H1 (cell line): Measurements from ENCODE around the gene CD276. TPM values are rescaled to one million over a fixed set of nuclear protein-coding genes. Genes with fewer than 3 reads are reported as not detected.

Source experiments
- CTCF ChIA-PET: fragments of 300-600 bp; sonication (Branson Sonifier 250); formaldehyde crosslinking; loops from one replicate; lab custom pipeline; 2021; ENCODE audit not compliant: partially characterized antibody; lab: Charles Lee
- POLR2A ChIA-PET: fragments of 300-600 bp; sonication (Branson Sonifier 250); formaldehyde crosslinking; loops from one replicate; lab custom pipeline; 2021; ENCODE audit warnings: inconsistent platforms; ENCODE audit not compliant: partially characterized antibody; lab: Charles Lee
- DNase-seq, 2 experiments: peaks; one replicate each; pipeline versions ENCODE4 v3.0.0 to v3.0.0-alpha.2; 2010 to 2022; ENCODE audit warnings: low spot score in 2 of 2, low read depth in 1 of 2, mixed read lengths in 1 of 2
- FAIRE-seq: peaks from 2 replicates; lab custom pipeline; 2011; peaks lifted over from hg19 to GRCh38; lab: Jason Lieb, UNC
- H2AFZ ChIP-seq: 2 replicates; pipeline ENCODE4 v1.8.1; 2012; ENCODE audit warnings: low read length, inconsistent platforms
- H2AK5ac ChIP-seq: 2 replicates; pipeline ENCODE4 v1.6.1; 2013; ENCODE audit warnings: low read depth, low read length
- H2BK120ac ChIP-seq: replicated peaks from 2 replicates; pipeline ENCODE3; 2013; ENCODE audit warnings: low read depth, low read length, inconsistent platforms
- H2BK12ac ChIP-seq: 2 replicates; pipeline ENCODE4 v1.6.1; 2013; ENCODE audit warnings: low read depth, low read length
- H2BK15ac ChIP-seq: 2 replicates; pipeline ENCODE4 v1.6.1; 2013; ENCODE audit warnings: low read length
- H2BK20ac ChIP-seq: 2 replicates; pipeline ENCODE4 v1.6.1; 2013; ENCODE audit warnings: low read length
- H2BK5ac ChIP-seq: 2 replicates; pipeline ENCODE4 v1.6.1; 2013; ENCODE audit warnings: low read depth, low read length
- H3K14ac ChIP-seq: 2 replicates; pipeline ENCODE4 v1.6.1; 2013; ENCODE audit warnings: inconsistent platforms; ENCODE audit not compliant: insufficient read length
- H3K18ac ChIP-seq: 2 replicates; pipeline ENCODE4 v1.6.1; 2013; ENCODE audit warnings: low read length; ENCODE audit errors: extremely low read depth
- H3K23ac ChIP-seq: 2 replicates; pipeline ENCODE4 v1.6.1; 2013; ENCODE audit warnings: inconsistent platforms; ENCODE audit not compliant: insufficient read length
- H3K23me2 ChIP-seq: 2 replicates; pipeline ENCODE4 v1.6.1; 2013; ENCODE audit warnings: low read depth, low read length
- H3K27ac ChIP-seq: 2 replicates; pipeline ENCODE4 v1.6.1; 2011; ENCODE audit warnings: low read depth, low read length, inconsistent platforms
- H3K27me3 ChIP-seq, 4 experiments: replicated peaks in 1 of 4; 1 replicate in 1 of 4; 2 replicates in 3 of 4; pipeline versions ENCODE4 v1.6.1 to v1.8.1; 2011 to 2013; ENCODE audit warnings: low read length in 3 of 4, mild to moderate bottlenecking in 3 of 4, inconsistent platforms in 2 of 4, mixed read lengths in 2 of 4, moderate library complexity in 1 of 4; ENCODE audit not compliant: control insufficient read depth in 3 of 4, insufficient read depth in 3 of 4; ENCODE audit errors: extremely low read depth in 1 of 4
- H3K36me3 ChIP-seq, 4 experiments: 2 replicates each; pipeline versions ENCODE4 v1.6.1 to v1.8.1; 2011 to 2013; ENCODE audit warnings: mild to moderate bottlenecking in 4 of 4, low read length in 3 of 4, moderate library complexity in 2 of 4, control low read depth in 1 of 4, inconsistent platforms in 1 of 4; ENCODE audit not compliant: insufficient read depth in 4 of 4, control insufficient read depth in 2 of 4
- H3K4ac ChIP-seq: replicated peaks from 2 replicates; pipeline ENCODE3; 2013; ENCODE audit warnings: low read length, low read depth, mixed read lengths, inconsistent platforms; ENCODE audit not compliant: insufficient read length
- H3K4me1 ChIP-seq, 4 experiments: replicated peaks in 1 of 4; 1 replicate in 1 of 4; 2 replicates in 3 of 4; pipeline versions ENCODE4 v1.6.1 to v1.8.1; 2011 to 2013; ENCODE audit warnings: low read length in 3 of 4, inconsistent platforms in 2 of 4, mixed read lengths in 1 of 4; ENCODE audit not compliant: insufficient read depth in 4 of 4, control insufficient read depth in 3 of 4
- H3K4me2 ChIP-seq, 2 experiments: 2 replicates each; pipeline versions ENCODE4 v1.6.1 to v1.8.1; 2011 to 2013; ENCODE audit warnings: low read depth in 2 of 2, low read length in 2 of 2, control low read depth in 1 of 2, inconsistent platforms in 1 of 2, mild to moderate bottlenecking in 1 of 2; ENCODE audit not compliant: insufficient read depth in 1 of 2
- H3K4me3 ChIP-seq, 4 experiments: fragments of 200-600, 300-600 bp in 1 of 4; sonication (generic), shearing (Covaris generic), sonication (Bioruptor Twin) in 1 of 4; 2 replicates each; pipeline versions ENCODE4 v1.5.1 to v1.8.1; 2011 to 2016; ENCODE audit warnings: low read length in 4 of 4, low read depth in 3 of 4, control low read depth in 2 of 4, inconsistent platforms in 2 of 4, mild to moderate bottlenecking in 2 of 4, mixed read lengths in 1 of 4, moderate library complexity in 1 of 4; ENCODE audit not compliant: insufficient read depth in 2 of 4; ENCODE audit errors: extremely low read depth in 1 of 4
- H3K56ac ChIP-seq: replicated peaks from 2 replicates; pipeline ENCODE3; 2013; ENCODE audit warnings: low read depth, mild to moderate bottlenecking, mixed read lengths, low read length, inconsistent platforms; ENCODE audit not compliant: insufficient read length
- H3K79me1 ChIP-seq: 2 replicates; pipeline ENCODE4 v1.6.1; 2013; ENCODE audit warnings: low read depth, low read length, control low read depth
- H3K79me2 ChIP-seq, 2 experiments: 2 replicates each; pipeline versions ENCODE4 v1.6.1 to v1.8.1; 2012 to 2013; ENCODE audit warnings: low read length in 2 of 2, mild to moderate bottlenecking in 2 of 2, inconsistent platforms in 1 of 2; ENCODE audit not compliant: insufficient read depth in 2 of 2, control insufficient read depth in 1 of 2
- H3K9ac ChIP-seq, 4 experiments: replicated peaks in 1 of 4; 1 replicate in 1 of 4; 2 replicates in 3 of 4; pipeline versions ENCODE4 v1.6.1 to v1.8.1; 2011 to 2013; ENCODE audit warnings: low read depth in 3 of 4, low read length in 3 of 4, control low read depth in 2 of 4, mild to moderate bottlenecking in 2 of 4, moderate library complexity in 2 of 4, inconsistent platforms in 1 of 4; ENCODE audit errors: extremely low read depth in 1 of 4
- H3K9me3 ChIP-seq, 2 experiments: 2 replicates each; pipeline versions ENCODE4 v1.6.1 to v1.8.1; 2012 to 2013; ENCODE audit warnings: mild to moderate bottlenecking in 2 of 2, moderate library complexity in 2 of 2, control low read depth in 1 of 2, inconsistent platforms in 1 of 2, low read depth in 1 of 2, low read length in 1 of 2, mixed read lengths in 1 of 2; ENCODE audit not compliant: insufficient read depth in 2 of 2
- H4K20me1 ChIP-seq, 2 experiments: replicated peaks in 1 of 2; 2 replicates each; pipeline versions ENCODE3 to v1.8.1; 2011 to 2013; ENCODE audit warnings: inconsistent platforms in 2 of 2, low read length in 2 of 2, mild to moderate bottlenecking in 1 of 2; ENCODE audit not compliant: insufficient read depth in 2 of 2, control insufficient read depth in 1 of 2
- H4K5ac ChIP-seq: 2 replicates; pipeline ENCODE4 v1.6.1; 2013; ENCODE audit warnings: low read length, low read depth, mixed read lengths, inconsistent platforms; ENCODE audit not compliant: insufficient read length
- H4K8ac ChIP-seq: 2 replicates; pipeline ENCODE4 v1.8.0; 2013; ENCODE audit warnings: mild to moderate bottlenecking, moderate library complexity, low read length, inconsistent platforms; ENCODE audit not compliant: insufficient read depth; ENCODE audit errors: extremely low read depth
- H4K91ac ChIP-seq: replicated peaks from 2 replicates; pipeline ENCODE3; 2013; ENCODE audit warnings: low read length, mixed read lengths, inconsistent platforms; ENCODE audit not compliant: insufficient read length
- HDAC6 ChIP-seq: IDR thresholded peaks from one replicate; pipeline ENCODE4 v1.7.1; 2012; ENCODE audit warnings: low read depth, mild to moderate bottlenecking, inconsistent platforms, low read length, moderate library complexity
- KDM4A ChIP-seq: IDR thresholded peaks from one replicate; pipeline ENCODE4 v1.7.1; 2012; ENCODE audit warnings: low read depth, mild to moderate bottlenecking, moderate library complexity, low read length, inconsistent platforms; ENCODE audit not compliant: severe bottlenecking
- MAFK ChIP-seq: IDR thresholded peaks from 2 replicates; pipeline ENCODE4 v1.6.1; 2012; ENCODE audit warnings: low read depth, mild to moderate bottlenecking, improper control_type of control experiment, low read length
- PHF8 ChIP-seq: fragments of 200-600 bp; sonication (generic); conservative IDR thresholded peaks from 2 replicates; pipeline ENCODE4 v1.7.1; 2012; ENCODE audit warnings: low read depth, mild to moderate bottlenecking, inconsistent platforms, low read length, moderate library complexity
- SIN3A ChIP-seq, 2 experiments: IDR thresholded peaks in 1 of 2; conservative IDR thresholded peaks in 1 of 2; 2 replicates each; pipeline ENCODE4 v1.6.1; 2011 to 2012; ENCODE audit warnings: low read length in 2 of 2, improper control_type of control experiment in 1 of 2, low read depth in 1 of 2, mild to moderate bottlenecking in 1 of 2
- SIX5 ChIP-seq: IDR thresholded peaks from 2 replicates; pipeline ENCODE4 v1.6.1; 2011; ENCODE audit warnings: mild to moderate bottlenecking, low read depth, low read length
- SUZ12 ChIP-seq: fragments of 200-600 bp; sonication (generic); IDR thresholded peaks from 2 replicates; pipeline ENCODE4 v1.6.1; 2012; ENCODE audit warnings: mild to moderate bottlenecking, inconsistent platforms, low read length, moderate library complexity, mixed read lengths
- TAF1 ChIP-seq: IDR thresholded peaks from 2 replicates; pipeline ENCODE4 v1.6.1; 2011; ENCODE audit warnings: mild to moderate bottlenecking, low read depth, low read length
- WGBS, 2 experiments: shearing (Covaris generic) in 1 of 2; methylation state at CpG; one replicate each; pipeline versions ENCODE4 v1.1.6 to v1.1.7; 2013 to 2015; ENCODE audit warnings: low lambda C conversion rate in 2 of 2, mixed read lengths in 2 of 2, inconsistent platforms in 1 of 2, low coverage in 1 of 2, missing lambda C conversion rate in 1 of 2; ENCODE audit not compliant: insufficient replicate concordance in 2 of 2, insufficient coverage in 1 of 2, insufficient read length in 1 of 2; ENCODE audit errors: extremely low coverage in 1 of 2, missing lambda C conversion rate in 1 of 2; 5-methylcytosine and 5-hydroxymethylcytosine counted together
- polyA plus RNA-seq, 7 experiments: library from polyadenylated mRNA; depleted of rRNA in 3 of 7; stranded (reverse) in 5 of 7; unstranded in 2 of 7; fragments of >200 nt in 5 of 7; fragments of 200-250 nt in 2 of 7; gene quantifications; 1 replicate in 5 of 7; 2 replicates in 1 of 7; 4 replicates in 1 of 7; pipeline versions ENCODE4 v1.2.1 to v1.2.3, GENCODE V29; 2011 to 2013; ENCODE audit warnings: missing spikeins in 2 of 7, mixed read lengths in 2 of 7
- total RNA-seq: library from RNA; stranded (reverse); fragmentation: NEBNext Ultra II Directional; extraction: Animal tissue kit (Norgen Biotek cat#: 25700); gene quantifications from 2 replicates; pipeline ENCODE4 v1.2.1, GENCODE V29; 2021

CD276 gene
- total and polyA plus RNA-seq, 2 of the 8 experiments (the other 6 are each of a cell fraction or from before 2014, with no cell fraction given) = 156 to 158 TPM

DNA sequence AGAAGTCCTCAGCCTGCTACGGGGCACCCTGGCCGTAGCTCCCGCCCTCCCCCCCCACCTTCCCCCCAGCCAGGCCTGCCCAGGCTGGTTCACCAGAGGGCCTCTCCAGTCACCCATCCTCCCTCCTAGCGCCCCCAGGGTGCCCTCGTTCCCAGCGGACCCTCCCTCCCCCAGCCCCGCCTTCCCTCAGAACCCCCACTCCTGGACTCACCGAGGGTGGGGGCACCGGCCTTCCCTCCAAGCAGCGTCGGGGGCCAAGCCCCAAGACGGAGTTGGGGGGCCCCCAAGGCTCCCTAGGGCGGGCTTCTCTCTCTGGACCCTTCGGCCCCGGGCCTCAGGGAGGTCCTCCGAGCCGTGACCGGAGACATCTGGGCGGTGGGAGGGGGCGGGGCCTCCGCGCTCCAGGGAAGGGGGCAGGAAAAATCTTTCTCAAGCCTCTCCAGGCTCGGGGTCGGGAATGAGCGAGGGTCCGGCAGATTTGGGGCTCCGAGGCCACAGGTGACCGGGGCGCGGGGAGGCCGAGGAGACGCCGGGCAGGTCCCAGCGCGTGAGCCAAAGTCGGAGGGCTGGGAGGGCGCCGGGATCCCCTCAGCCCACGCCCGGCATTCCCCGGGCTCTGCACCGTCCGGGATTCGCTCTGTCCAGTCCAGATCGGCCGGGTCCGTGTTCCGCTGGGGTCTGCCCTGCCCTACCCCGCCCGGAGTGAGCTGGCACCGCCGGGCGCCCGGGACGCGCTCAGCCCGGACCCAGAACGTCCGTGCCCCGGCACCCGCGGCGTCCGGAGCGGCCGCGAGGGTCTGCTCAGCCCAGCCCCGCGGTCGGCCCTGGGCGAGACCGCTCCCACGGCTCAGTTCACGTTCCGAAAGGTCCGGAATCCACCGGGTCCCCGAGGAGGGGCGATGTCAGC lies 68.0 kb downstream of the CD276 start:
- H3K36me3 ChIP-seq = no peaks in the 10 kb centered on the region
- H2BK5ac ChIP-seq = no peak overlapping the region
- H3K27ac ChIP-seq = no peak overlapping the region
- POLR2A ChIA-PET = interaction anchor here (1.2 to 1.7 kb wide), 2 partner anchors 19 to 119 kb away, joined by 3 to 6 read pairs; partner anchors contain the start of gene NPTN
- H3K9me3 ChIP-seq = no peaks in the 10 kb centered on the region
- H2BK12ac ChIP-seq = no peak overlapping the region
- H3K79me1 ChIP-seq = no peaks in the 10 kb centered on the region
- 2% methylated on average over 13 of the region's 79 CpGs; no CpG with 5 or more reads in 1 of the 2 experiments for WGBS, 2 experiments
- no peak overlapping the region for H4K5ac ChIP-seq
- CTCF ChIA-PET = interaction anchor here (0.6 to 9.4 kb wide), 5 partner anchors 20 to 222 kb away, joined by 3 to 45 read pairs (median 3); no protein-coding TSS in a partner anchor
- H2BK120ac ChIP-seq = no peak overlapping the region
- H3K4me1 ChIP-seq = peaks cover 11 to 27% (median 19%) of the 10 kb centered on the region in 4 experiments
- no peak overlapping the region; the same call in 1 of the 2 replicates for H3K18ac ChIP-seq
- no peaks in the 10 kb centered on the region for H3K79me2 ChIP-seq
- H2BK15ac ChIP-seq = no peak overlapping the region
- no peak overlapping the region for H3K9ac ChIP-seq
- H2AK5ac ChIP-seq = no peak overlapping the region
- H4K91ac ChIP-seq = no peak overlapping the region
- no peak overlapping the region for H4K8ac ChIP-seq
- H3K27me3 ChIP-seq = peaks cover 0 to 24% (median 13%) of the 10 kb centered on the region in 4 experiments; a peak in 6 of 7 replicates
- TF ChIP-seq KDM4A (peak; percentile 90), SIX5 (no peak), HDAC6 (no peak), MAFK (no peak), PHF8 (peak; percentile 10; the same call in 1 of the 2 replicates), SUZ12 (peak; percentile 45; the same call in 1 of the 2 replicates), SIN3A (conservative IDR thresholded peaks at IDR 0.05 in 1 of 2, IDR thresholded peaks at IDR 0.05 in 1 of 2; ENCODE audit: low read depth in 1 of 2, low read length in 2 of 2) (peak in 1 of 2 experiments; percentile 38; a peak in 2 of 4 replicates), TAF1 (no peak)
- H2BK20ac ChIP-seq = no peak overlapping the region
- H3K56ac ChIP-seq = no peak overlapping the region
- peak overlapping the region; percentile 43 to 87 (median 60) for H3K4me3 ChIP-seq
- no peak for FAIRE-seq
- peaks cover 16% of the 10 kb centered on the region; the same call in 1 of the 2 replicates for H3K23me2 ChIP-seq
- peak overlapping the region; percentile 85 to 96 for H3K4me2 ChIP-seq
- DNase-seq = peak in 1 of 2 experiments; percentile 65
- no peak overlapping the region for H3K14ac ChIP-seq
- H4K20me1 ChIP-seq = no peaks in the 10 kb centered on the region
- no peak overlapping the region for H3K4ac ChIP-seq
- 0 out of 2 replicates have a peak overlapping the region, but pooled peaks have one; percentile 12 for H2AFZ ChIP-seq
- H3K23ac ChIP-seq = no peak overlapping the region
